ENCODE data around the gene TOR4A.
A peak's percentile ranks its signal among the peaks of the same experiment; 100 is the strongest.
"Not testable (repeated sequence)": the region's sequence is repeated elsewhere in the genome, so short reads cannot be mapped to it uniquely, and the experiment has no call there.

The TOR4A gene

GRCh38 chr9:137252555-137253506 lies 24.7 kb upstream of the TOR4A start:
- no peak for DNase-seq (ENCODE audit: low read depth in 2 of 2)

DNA sequence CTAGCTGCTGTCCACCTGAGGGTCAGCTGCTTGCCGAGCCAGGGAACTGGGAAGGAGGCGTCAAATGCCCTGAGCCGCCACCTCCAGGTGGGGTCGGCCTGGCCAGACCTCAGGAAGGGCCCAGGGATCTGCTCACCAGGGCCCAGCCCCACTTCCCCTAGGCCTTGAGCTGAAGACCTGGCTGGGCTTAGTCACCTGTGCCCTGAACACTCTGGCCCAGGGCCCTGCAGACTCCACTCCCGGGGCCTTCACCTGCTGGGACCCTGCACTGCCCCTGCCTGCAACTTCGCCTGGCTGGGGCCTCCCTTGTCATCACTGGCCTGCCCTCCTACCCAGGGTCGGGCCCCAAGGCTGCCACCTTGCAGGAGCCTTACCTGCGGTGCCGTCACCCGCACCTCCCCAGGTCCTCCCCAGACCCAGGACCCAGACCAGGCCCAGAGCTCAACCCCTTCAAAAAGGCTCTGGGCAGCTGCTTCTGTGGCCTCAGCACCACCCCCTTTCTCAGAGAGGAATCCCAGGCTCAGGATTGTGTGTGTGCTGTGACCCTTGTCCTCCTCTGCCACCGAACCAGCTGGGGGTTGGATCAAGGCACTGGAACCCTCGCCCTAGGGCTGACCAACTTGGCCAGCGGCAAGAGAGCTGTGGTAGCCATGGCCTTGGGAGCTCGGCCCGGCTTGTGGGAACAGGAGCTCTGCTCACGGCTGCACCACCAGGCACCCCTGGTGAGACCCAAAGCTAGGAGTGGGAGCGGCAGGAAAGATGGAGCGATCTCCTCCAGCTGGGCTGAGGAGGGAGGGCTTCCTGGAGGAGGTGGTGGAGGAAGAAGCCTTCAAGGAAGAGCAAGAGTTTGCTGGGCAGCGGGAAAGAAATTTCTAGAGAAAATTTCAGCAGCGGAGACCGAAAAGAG lies 23.6 kb upstream of the TOR4A start:
- no peak for DNase-seq (ENCODE audit: low read depth in 2 of 2)

DNA sequence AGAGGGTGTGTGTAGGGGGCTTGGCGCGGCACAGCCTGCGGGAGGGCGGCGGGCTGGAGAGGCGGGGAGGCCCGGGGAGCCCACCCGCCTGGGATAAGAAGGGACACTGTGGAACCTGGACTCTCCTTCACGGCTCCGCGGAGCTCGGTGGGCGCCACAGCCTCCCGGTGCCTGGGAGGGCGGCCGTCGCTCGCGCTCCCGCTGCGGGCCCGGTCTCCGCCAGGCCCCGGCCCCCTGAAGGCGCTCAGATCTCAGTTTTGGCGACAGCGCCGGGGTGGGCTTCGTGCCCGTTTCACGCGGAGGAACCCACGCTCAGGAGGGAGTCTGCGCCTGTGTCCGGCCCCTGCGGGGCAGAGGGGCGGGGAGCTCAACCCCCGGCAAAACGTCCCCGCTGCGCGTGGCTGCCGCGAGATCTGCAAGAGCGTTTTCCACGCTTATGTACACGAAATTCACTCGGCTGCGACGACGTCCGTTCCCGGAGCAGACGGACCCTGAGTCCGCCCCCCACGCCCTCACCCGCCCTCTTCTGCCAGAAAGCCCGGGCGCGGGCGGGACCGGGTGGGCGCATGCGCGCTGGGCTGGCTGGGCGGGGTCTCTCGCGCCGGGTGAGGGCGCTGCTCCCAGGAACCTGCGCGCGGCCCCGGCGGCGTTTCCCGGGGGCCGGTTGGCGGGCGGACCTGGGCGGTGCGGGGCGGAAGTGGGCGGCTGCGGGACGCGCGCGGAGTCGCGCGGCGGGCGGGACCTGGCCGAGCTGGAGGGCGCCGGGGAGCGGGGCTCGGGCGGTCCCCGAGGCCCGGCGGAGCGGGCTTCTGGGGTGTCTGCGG lies 22.7 kb upstream of the TOR4A start, which contains the start of gene NELFB:
Gene NELFB (plus strand): TSS at position 704 of the 824 bp plus-strand sequence.
- DNase-seq (ENCODE audit: low read depth in 2 of 2) = peak; percentile 86 to 94

- DNase-seq (ENCODE audit: low read depth in 2 of 2) = no peak
These were observed 21.9 kb upstream of the TOR4A start for GRCh38 chr9:137255448-137256114.

- no peak for DNase-seq (ENCODE audit: low read depth in 2 of 2)
These were observed 21.2 kb upstream of the TOR4A start for GRCh38 chr9:137256362-137256761.

- DNase-seq (ENCODE audit: low read depth in 2 of 2) = no peak
These were observed 20.7 kb upstream of the TOR4A start for GRCh38 chr9:137256856-137257255.

GRCh38 chr9:137262173-137262908 lies 15.2 kb upstream of the TOR4A start:
- DNase-seq (ENCODE audit: low read depth in 2 of 2) = not testable (repeated sequence)

DNA sequence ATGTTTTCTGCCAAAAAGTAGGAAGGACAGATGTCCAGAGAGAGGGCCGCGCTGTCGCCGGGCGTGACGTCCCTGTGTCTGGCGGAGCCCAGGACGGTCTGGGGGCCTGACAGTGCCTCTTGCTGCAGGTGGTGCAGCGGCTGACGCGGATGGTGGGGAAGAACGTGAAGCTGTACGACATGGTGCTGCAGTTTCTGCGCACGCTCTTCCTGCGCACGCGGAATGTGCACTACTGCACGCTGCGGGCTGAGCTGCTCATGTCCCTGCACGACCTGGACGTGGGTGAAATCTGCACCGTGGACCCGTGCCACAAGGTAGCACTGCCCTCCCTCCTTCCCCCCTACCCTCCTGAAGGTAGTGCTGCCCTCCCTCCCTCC lies 14.6 kb upstream of the TOR4A start:
- no peak for DNase-seq (ENCODE audit: low read depth in 2 of 2)

- DNase-seq (ENCODE audit: low read depth in 2 of 2) = no peak
These were observed 14.0 kb upstream of the TOR4A start for GRCh38 chr9:137263506-137263905.

DNA sequence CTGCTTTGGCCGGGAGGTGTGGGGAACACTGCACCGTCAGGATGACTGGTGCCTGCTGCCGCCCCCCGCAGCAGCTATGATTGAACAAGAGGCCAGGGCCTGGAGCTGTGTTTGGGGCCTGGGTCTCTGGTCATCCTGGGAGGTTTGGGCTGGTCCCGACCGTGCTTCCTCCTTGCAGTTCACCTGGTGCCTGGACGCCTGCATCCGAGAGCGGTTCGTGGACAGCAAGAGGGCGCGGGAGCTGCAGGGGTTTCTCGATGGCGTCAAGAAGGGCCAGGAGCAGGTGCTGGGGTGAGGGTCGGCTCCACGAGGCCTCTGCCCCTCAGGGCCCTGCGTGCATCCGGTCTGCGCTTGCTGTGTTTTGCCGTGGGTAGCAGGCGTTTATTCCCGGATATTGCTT lies 13.5 kb upstream of the TOR4A start:
- no peak for DNase-seq (ENCODE audit: low read depth in 2 of 2)

GRCh38 chr9:137265496-137266161 lies 11.9 kb upstream of the TOR4A start:
- DNase-seq (ENCODE audit: low read depth in 2 of 2) = no peak

DNA sequence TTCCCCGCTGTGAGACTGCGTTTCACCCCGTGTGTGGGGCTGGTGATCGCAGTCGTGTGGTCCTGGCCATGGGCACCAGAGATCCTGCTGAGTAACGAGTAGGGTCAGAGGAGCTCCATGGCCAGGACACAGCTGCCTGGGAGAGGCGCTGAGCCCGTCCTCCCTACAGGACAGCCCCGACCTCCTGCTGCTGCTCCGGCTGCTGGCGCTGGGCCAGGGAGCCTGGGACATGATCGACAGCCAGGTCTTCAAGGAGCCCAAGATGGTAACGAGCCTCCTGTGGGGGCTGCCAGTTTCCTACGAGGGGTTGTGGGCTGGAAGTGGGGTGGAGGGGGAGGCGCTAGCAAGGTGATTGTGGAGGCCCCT lies 11.4 kb upstream of the TOR4A start:
- no peak for DNase-seq (ENCODE audit: low read depth in 2 of 2)

DNA sequence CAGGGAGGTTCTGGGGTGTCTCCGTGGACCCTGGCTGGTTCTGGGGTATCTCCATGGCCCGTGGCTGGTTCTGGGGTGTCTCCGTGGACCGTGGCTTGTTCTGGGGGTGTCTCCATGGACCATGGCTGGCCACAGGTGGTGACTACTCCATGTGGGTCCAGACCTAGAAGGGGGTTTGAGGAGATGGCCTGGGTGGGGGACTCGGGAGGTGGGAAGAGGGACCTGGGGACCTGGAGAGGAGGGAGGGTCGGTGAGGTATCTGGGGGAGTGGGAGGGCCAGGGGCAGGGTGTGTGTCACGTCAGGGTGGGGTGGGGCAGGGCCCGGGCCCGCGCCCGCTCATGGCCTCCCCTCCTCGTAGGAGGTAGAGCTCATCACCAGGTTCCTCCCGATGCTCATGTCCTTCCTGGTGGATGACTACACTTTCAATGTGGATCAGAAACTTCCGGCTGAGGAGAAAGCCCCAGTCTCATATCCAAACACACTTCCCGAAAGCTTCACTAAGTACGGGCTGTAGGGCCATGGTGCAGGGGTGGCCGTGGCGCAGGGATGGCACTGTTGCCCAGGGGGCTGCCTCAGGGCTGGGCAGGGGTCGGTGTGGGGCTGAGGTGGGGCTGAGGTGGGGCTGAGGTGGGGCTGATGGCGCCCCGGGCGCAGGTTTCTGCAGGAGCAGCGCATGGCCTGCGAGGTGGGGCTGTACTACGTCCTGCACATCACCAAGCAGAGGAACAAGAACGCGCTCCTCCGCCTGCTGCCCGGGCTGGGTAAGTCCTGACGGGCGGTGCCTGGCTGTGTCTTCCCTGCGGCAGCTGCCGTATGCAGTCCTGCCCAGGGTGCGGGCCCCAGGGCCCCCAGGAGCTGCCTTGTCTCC lies 10.7 kb upstream of the TOR4A start:
- no peak for DNase-seq (ENCODE audit: low read depth in 2 of 2)

GRCh38 chr9:137267933-137268355 lies 9.6 kb upstream of the TOR4A start:
- DNase-seq (ENCODE audit: low read depth in 2 of 2) = no peak

DNA sequence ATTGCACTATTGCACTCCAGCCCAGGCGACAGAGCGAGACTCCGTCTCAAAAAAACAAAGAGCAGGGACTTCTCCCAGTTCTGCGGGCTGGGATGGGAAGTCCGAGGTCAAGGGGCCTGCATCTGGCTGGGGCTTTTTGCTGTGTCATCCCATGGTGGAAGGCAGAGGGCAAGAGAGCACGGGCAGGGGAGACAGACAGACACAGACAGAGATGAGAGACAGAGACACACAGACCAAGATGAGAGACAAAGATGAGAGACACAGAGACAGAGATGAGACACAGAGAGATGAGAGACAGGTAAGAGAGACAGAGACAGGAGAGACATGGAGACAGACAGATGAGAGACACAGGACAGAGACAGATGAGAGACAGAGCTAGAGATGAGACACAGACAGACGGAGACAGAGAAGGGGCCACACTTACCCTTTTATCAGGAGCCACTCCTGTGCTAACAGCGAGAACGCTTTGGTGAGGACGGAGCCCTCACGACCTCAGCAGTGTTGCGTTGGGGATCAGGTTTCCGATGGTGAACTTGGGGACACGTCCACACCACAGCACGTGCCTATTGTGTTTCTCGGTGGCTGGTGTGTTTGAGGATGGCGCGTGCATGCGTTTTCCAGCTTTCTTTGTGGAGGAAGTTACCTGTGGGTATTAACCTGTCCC lies 8.9 kb upstream of the TOR4A start:
- no peak for DNase-seq (ENCODE audit: low read depth in 2 of 2)

- DNase-seq (ENCODE audit: low read depth in 2 of 2) = no peak
These were observed 8.2 kb upstream of the TOR4A start for GRCh38 chr9:137269231-137269772.

DNA sequence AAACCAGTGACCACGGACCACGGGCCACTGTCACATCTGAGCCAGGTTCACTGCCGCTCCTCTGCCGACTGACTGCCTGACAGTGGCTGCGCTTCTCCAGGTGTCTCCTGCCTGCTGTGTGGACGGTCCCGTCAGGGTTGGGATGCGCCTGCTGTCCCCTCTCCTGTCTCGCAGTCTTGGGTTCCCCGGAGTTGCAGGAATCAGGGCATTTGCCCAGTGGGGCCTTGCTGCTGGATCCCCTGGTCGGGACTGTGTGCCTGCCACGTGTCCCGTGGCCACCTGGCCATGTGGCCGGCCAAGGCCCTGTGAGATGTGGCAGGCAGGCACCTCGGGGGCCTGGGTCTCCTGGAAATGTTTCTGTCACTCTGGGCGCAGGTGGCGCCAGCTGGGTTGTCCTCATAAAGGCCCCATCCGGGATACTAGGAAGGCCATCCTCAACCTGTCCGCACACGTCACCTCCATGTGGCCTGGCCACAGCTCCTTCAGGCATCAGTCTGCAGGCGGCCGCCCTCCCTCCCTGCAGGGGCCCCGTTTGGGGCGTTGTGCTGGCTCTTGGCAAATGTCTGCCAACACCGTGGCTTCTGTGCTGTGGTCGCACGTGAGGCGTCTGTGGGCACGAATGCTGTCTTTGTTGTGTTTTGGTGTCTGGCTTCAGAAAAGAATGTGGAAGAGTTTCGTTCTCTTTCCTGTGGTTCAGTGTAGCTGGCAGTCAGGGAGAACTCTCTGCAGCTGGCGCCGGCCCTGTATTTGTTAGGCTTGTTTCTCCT lies 6.4 kb upstream of the TOR4A start:
- DNase-seq (ENCODE audit: low read depth in 2 of 2) = no peak

All from stimulated activated CD8-positive, alpha-beta memory T cell treated with anti-CD3 and anti-CD28 coated beads, Interleukin-15, amount 100 ng/mL, for 4 hours (primary cell).